RWPE1 (cell line): Measurements from ENCODE around the gene PHYHIPL.

ENCODE experiments used
- CTCF ChIA-PET: fragments of 350-600 bp; sonication (Branson Sonifier 250); formaldehyde crosslinking; extraction: SDS; loops from one replicate; lab custom pipeline; 2021; lab: Yijun Ruan, JAX
- POLR2A ChIA-PET: fragments of 400-600 bp; formaldehyde crosslinking; extraction: SDS; loops from one replicate; lab custom pipeline; 2020; ENCODE audit warnings: antibody characterized with exemption; ENCODE audit not compliant: low non-redundant PET; lab: Yijun Ruan, JAX
- DNase-seq: peaks from one replicate; pipeline ENCODE4 v3.0.0; 2012; ENCODE audit warnings: low spot score
- H3K27ac ChIP-seq: fragments of 450-650 bp; 2 replicates; pipeline ENCODE4 v1.5.1; 2017
- CTCF ChIP-seq: fragments of 450-650 bp; conservative IDR thresholded peaks from 2 replicates; pipeline ENCODE4 v1.5.1; 2017; ENCODE audit warnings: low read depth, mild to moderate bottlenecking

The PHYHIPL gene

GRCh38 chr10:59285848-59286247 lies 109.4 kb downstream of the PHYHIPL start:
- ChIA-PET CTCF (interaction anchor here (0.6 kb wide), 1 partner anchor 104 kb away, joined by 4 read pairs; no protein-coding TSS in a partner anchor), POLR2A (no interaction called here)
- H3K27ac ChIP-seq = no peak overlapping the region
- no peak for TF ChIP-seq CTCF
- DNase-seq = no peak

- CTCF ChIA-PET = interaction anchor here (0.6 kb wide), 1 partner anchor 316 kb away, joined by 4 read pairs; no protein-coding TSS in a partner anchor
These were observed 111.3 kb downstream of the PHYHIPL start for GRCh38 chr10:59287587-59288255.

GRCh38 chr10:59289853-59290252 lies 113.4 kb downstream of the PHYHIPL start:
- POLR2A ChIA-PET = no interaction called here
- no peak overlapping the region for H3K27ac ChIP-seq
- DNase-seq = no peak
- no peak for TF ChIP-seq CTCF
- CTCF ChIA-PET = no interaction called here

More at GRCh38 chr10:59287587-59288255, 111.3 kb downstream of the PHYHIPL start:
- POLR2A ChIA-PET = no interaction called here
- H3K27ac ChIP-seq = no peak overlapping the region
- no peak for DNase-seq
- no peak for TF ChIP-seq CTCF

GRCh38 chr10:59290448-59290847 lies 114.0 kb downstream of the PHYHIPL start:
- no peak overlapping the region for H3K27ac ChIP-seq
- no peak for DNase-seq
- ChIA-PET POLR2A (no interaction called here), CTCF (interaction anchor here (0.6 to 1.0 kb wide), 3 partner anchors 15 to 174 kb away, joined by 3 to 4 read pairs (median 3); no protein-coding TSS in a partner anchor)
- TF ChIP-seq CTCF = no peak
